ENCODE results near the gene KRT26.
"Not testable (repeated sequence)": the region's sequence is repeated elsewhere in the genome, so short reads cannot be mapped to it uniquely, and the experiment has no call there.

The KRT26 gene, protein sequence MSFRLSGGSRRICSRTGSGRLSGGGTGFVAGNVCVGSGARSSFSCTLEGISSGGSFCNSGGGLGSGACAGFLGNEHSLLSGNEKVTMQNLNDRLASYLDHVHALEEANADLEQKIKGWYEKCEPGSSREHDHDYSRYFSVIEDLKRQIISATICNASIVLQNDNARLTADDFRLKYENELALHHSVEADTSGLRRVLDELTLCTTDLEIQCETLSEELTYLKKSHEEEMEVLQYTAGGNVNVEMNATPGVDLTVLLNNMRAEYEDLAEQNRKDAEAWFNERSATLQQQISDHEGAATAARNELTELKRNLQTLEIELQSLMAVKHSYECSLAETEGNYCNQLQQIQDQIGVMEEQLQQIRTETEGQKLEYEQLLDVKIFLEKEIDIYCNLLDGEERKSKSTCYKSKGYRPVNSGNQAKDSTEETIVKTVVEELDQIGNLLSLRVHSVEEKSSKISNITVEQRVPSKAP

GRCh38 chr17:40772101-40772500, at the start of gene KRT26:
Gene KRT26, minus strand, starts transcription at chr17:40772201. Its CDS starts 88 bp downstream, at chr17:40772113.
- no peak for DNase-seq

- DNase-seq: no peak
Observed at GRCh38 chr17:40821536-40821935, 49.5 kb upstream of the KRT26 start.

DNA sequence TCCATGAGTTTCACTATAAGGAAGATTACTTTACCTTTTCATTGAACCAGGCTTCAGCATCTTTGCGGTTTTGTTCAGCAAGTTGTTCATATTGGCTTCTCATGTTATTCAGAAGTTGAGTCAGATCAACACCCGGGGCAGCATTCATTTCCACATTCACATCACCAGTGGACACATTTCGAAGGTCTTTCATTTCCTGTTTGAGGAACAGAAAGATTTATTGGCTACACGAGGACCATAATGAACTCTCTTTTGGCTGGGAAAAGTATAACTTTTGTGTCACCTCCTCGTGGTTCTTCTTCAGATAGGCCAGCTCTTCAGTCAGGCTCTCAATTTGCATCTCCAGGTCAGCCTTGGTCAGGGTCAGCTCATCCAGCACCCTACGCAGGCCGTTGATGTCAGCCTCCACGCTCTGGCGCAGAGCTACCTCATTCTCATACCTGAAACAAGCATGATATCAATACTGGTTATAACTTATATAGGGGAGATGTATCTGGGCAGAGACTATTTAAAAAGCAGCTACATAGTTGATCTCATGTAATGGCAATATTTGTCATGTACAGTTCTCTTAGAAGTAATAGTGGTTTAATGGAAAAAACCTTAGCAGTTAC, 48.3 kb upstream of the KRT26 start:
- DNase-seq: no peak

- peak in 1 of 51 donors; percentile 1 for DNase-seq
Observed at GRCh38 chr17:40819528-40820125, 47.6 kb upstream of the KRT26 start.

- peak in 49 of 51 donors; percentile 8 to 87 (median 60) for DNase-seq
Observed at GRCh38 chr17:40818733-40819527, 46.9 kb upstream of the KRT26 start.

GRCh38 chr17:40818343-40818732, 46.3 kb upstream of the KRT26 start:
- DNase-seq: no peak

DNA sequence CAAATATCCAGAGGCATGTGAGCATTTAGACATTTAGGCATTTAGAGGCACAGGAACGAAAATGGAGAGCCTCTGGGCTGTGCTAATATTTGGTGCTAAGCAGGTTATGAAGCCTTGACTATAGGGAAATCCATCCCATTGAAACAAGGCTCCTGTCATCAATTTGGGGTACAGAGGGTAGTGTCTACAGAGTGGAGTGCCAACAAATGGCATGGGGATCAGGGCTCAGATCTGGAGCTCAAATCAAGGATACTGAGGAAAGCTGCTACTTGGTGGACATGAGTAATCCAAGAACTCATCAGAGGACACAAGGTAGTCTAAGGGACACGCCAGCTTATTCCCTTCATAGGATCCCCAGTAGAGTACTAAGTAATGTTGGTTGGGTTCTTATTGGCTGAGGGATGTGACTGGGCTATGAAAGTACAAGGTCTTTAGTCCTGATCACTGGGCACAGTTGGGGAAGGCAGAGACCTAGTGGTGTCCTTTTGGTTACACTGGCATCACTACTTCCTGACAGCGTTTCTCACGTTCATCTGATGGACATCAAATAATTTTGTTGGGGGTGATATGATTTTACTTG, 45.2 kb upstream of the KRT26 start:
- DNase-seq: no peak

DNA sequence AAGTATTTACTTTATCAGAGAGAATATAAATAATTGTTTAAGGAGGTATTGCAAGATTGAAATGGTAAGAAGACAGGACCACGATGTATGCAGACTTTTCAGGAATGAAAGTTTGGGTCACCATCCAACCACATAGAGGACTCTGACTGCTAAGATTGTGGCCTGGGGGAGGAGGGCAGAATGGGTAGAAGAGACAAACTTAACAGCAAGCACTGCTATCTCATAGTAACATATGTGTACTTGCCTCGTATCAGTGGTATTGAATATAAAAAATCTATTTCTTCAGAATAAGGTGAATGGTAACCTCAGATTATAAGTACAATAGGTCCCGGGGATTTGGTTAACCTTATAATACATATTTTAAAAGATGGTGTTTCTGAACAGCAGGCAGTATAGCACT, 44.6 kb upstream of the KRT26 start:
- DNase-seq: no peak

GRCh38 chr17:40815381-40815780, 43.4 kb upstream of the KRT26 start:
- DNase-seq: no peak

DNA sequence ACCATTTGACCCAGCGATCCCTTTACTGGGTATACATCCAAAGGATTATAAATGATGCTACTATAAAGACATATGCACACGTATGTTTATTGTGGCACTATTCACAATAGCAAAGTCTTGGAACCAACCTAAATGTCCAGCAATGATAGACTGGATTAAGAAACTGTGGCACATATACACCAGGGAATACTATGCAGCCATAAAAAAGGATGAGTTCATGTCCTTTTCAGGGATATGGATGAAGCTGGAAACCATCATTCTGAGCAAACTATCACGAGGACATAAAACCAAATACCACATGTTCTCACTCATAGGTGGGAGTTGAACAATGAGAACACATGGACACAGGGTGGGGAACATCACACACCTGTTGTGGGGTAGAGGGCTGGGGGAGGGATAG, 42.7 kb upstream of the KRT26 start:
- DNase-seq: not testable (repeated sequence)

- no peak for DNase-seq
Observed at GRCh38 chr17:40813804-40814203, 41.8 kb upstream of the KRT26 start.

- DNase-seq: no peak
Observed at GRCh38 chr17:40812639-40813038, 40.6 kb upstream of the KRT26 start.

DNA sequence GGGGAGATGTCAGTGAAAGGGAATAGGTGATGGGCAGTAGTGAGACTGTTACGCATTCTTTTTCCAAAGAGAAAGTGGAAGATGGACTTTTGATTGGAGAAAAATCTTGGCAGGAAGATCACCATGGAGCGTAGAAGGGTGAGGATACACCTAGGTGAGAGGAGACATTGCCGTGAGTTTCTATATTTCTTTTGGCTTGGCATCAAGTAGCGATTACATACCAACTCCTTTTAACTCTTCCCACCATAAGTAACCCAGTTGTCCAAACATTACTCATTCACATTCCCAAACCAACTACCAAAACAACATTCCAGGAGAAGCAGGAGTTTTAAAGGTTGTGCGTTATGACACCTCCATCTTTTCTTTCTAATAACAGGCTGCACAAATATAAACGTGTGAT, 38.5 kb upstream of the KRT26 start:
- DNase-seq: no peak

GRCh38 chr17:40809721-40810421, 37.9 kb upstream of the KRT26 start:
- no peak for DNase-seq

DNA sequence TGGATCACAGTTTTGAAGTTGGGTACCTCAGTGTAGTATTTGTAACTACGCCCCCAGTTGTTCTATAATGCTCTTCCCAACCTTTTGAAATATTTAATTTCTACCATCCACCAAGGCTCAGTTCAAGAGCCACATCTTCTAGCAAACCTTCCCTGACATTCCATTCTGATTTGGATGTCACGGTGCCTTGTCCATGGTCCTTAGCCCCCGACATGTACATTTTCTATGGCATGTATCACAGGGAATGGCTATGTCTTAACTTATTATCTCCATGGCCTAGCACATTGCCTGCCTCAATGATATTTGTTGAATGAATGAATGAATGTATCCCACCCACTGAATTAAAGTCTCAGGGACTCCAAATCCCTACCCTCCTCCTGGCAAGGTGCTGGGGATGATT, 34.1 kb upstream of the KRT26 start:
- DNase-seq: no peak

- DNase-seq: peak in 33 of 51 donors; percentile 0 to 58 (median 17)
Observed at GRCh38 chr17:40803617-40804082, 31.6 kb upstream of the KRT26 start.

GRCh38 chr17:40801157-40801556, 29.2 kb upstream of the KRT26 start:
- DNase-seq: no peak

DNA sequence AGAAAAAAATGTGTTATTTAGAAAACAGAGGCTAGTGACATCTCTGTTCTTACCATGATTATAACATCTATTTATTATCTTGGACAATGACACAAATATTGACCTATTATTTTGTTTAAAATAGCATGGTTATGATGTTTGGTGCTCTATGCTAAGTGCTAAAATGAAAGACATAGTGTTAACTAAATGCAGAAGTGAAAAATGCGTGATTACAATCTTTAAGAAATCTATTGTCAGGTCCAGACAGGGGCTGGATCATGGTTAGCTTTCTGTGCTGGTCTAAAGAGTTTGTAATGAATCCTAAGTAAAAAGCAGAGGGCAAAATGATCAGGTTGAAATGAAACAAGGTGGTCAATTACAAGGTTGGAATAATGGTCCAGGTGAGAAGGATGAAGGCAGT, 28.4 kb upstream of the KRT26 start:
- no peak for DNase-seq

GRCh38 chr17:40799859-40800258, 27.9 kb upstream of the KRT26 start, which contains the start of gene KRT28:
Gene KRT28, minus strand, starts transcription at chr17:40799959. Its CDS starts 66 bp downstream, at chr17:40799893.
- DNase-seq: no peak

GRCh38 chr17:40796846-40797245, 24.8 kb upstream of the KRT26 start:
- DNase-seq: no peak
